Sigmoid colon (tissue), 7 donors: ENCODE measurements around the gene CA9. TPM values are rescaled to one million over a fixed set of nuclear protein-coding genes. Genes with fewer than 3 reads are reported as not detected.
A peak's percentile ranks its signal among the peaks of the same experiment; 100 is the strongest.

ENCODE experiments used
- DNase-seq: peaks from one replicate; pipeline ENCODE4 v3.0.0-alpha.2; 2019
- H3K27ac ChIP-seq, 4 donors: fragments of 200-600 bp; sonication (generic); one replicate each; pipeline ENCODE4 v1.5.1; 2016 to 2019; ENCODE audit warnings: mild to moderate bottlenecking in 1 of 4
- H3K27me3 ChIP-seq, 3 donors: fragments of 200-600 bp; sonication (generic); one replicate each; pipeline ENCODE4 v1.5.1; 2019; ENCODE audit warnings: mild to moderate bottlenecking in 1 of 3
- H3K36me3 ChIP-seq, 4 donors: fragments of 200-600 bp; sonication (generic); one replicate each; pipeline ENCODE4 v1.5.1; 2016 to 2019
- H3K4me1 ChIP-seq, 4 donors: fragments of 200-600 bp; sonication (generic); one replicate each; pipeline ENCODE4 v1.5.1; 2017 to 2019
- H3K4me3 ChIP-seq, 4 donors: fragments of 200-600 bp; sonication (generic); one replicate each; pipeline ENCODE4 v1.5.1; 2017 to 2019; ENCODE audit warnings: mild to moderate bottlenecking in 2 of 4, moderate library complexity in 1 of 4
- H3K9me3 ChIP-seq, 4 donors: fragments of 200-600 bp in 3 of 4; sonication (generic) in 3 of 4; one replicate each; pipeline versions ENCODE4 v1.5.1 to v1.6.1; 2013 to 2019
- CTCF ChIP-seq, 4 experiments: fragments of 450-650 bp in 3 of 4; fragments of 200-600 bp in 1 of 4; IDR thresholded peaks; one replicate each; pipeline ENCODE4 v1.5.1; 2016 to 2019; ENCODE audit warnings: antibody characterized with exemption in 4 of 4, mild to moderate bottlenecking in 3 of 4, moderate library complexity in 2 of 4
- EP300 ChIP-seq, 4 donors: sonication (generic); formaldehyde crosslinking; IDR thresholded peaks; one replicate each; pipeline ENCODE4 v1.6.1; 2017; ENCODE audit warnings: antibody characterized with exemption in 4 of 4
- POLR2A ChIP-seq, 2 donors: fragments of 450-650 bp; IDR thresholded peaks; one replicate each; pipeline ENCODE4 v1.6.1; 2016; ENCODE audit warnings: antibody characterized with exemption in 2 of 2, mild to moderate bottlenecking in 2 of 2, moderate library complexity in 2 of 2
- POLR2AphosphoS5 ChIP-seq, 4 donors: sonication (generic); formaldehyde crosslinking; IDR thresholded peaks; one replicate each; pipeline ENCODE4 v1.6.1; 2017; ENCODE audit warnings: antibody characterized with exemption in 4 of 4
- WGBS, 2 donors: extraction: QIAGEN DNeasy Blood & Tissue Kit; methylation state at CpG; one replicate each; pipeline ENCODE4 v1.1.7; 2013; 5-methylcytosine and 5-hydroxymethylcytosine counted together
- intact Hi-C: fragments of 100-400 bp; cut with DNase I; formaldehyde crosslinking; loops from one replicate; pipeline ENCODE4 v1.15.1; 2023
- polyA plus RNA-seq, 3 donors: library from polyadenylated mRNA; stranded (reverse); fragments of 200-250 nt; gene quantifications; one replicate each; pipeline ENCODE4 v1.2.3, GENCODE V29; 2013
- total RNA-seq, 4 donors: library from RNA; depleted of rRNA; stranded (reverse); fragments of >200 nt; gene quantifications; one replicate each; pipeline ENCODE4 v1.1.0, GENCODE V29; 2016
- donor health status: healthy with polysubstance abuse.
- donor health status: Bipolar disorder and iron deficiency.
- donor health status: healthy.

The CA9 gene
- total RNA-seq: under 1 TPM in 2 of 4 donors, not detected in 2; 0.33 to 0.71 TPM
- 1 to 10 TPM in 1 of 3 donors, not detected in 2; 1.7 TPM for polyA plus RNA-seq

GRCh38 chr9:35673132-35674024, at the start of gene CA9:
Gene CA9, plus strand, starts transcription at chr9:35673928. Its CDS starts 32 bp downstream, at chr9:35673960.
- H3K9me3 ChIP-seq: no peaks in the 10 kb centered on the region
- TF ChIP-seq CTCF (IDR thresholded peaks at IDR 0.05): no peak
- TF ChIP-seq POLR2AphosphoS5 (IDR thresholded peaks at IDR 0.05): peak in 2 of 4 donors; percentile 35 to 38
- DNase-seq: peak; percentile 81
- no peaks in the 10 kb centered on the region for H3K36me3 ChIP-seq
- intact Hi-C loops: no loop called here
- no peak within 1 kb of the TSS for H3K4me3 ChIP-seq
- H3K4me1 ChIP-seq: peaks cover 0 to 28% (median 26%) of the 10 kb centered on the region in 4 donors
- H3K27ac ChIP-seq: peak within 1 kb of the TSS; percentile 12 to 64 (median 54)
- H3K27me3 ChIP-seq: no peaks in the 10 kb centered on the region
- WGBS, 2 donors: 18 to 64% methylated on average over 10 of the region's 10 CpGs

- no peaks in the 10 kb centered on the region for H3K9me3 ChIP-seq
- 69 to 90% methylated on average over 2 of the region's 2 CpGs for WGBS, 2 donors
- DNase-seq: no peak
- H3K36me3 ChIP-seq: no peaks in the 10 kb centered on the region
- H3K27ac ChIP-seq: no peak overlapping the region
- TF ChIP-seq CTCF (IDR thresholded peaks at IDR 0.05): no peak
- no peak for TF ChIP-seq EP300 (IDR thresholded peaks at IDR 0.05)
- no peak for TF ChIP-seq POLR2A (IDR thresholded peaks at IDR 0.05)
- no peak for TF ChIP-seq POLR2AphosphoS5 (IDR thresholded peaks at IDR 0.05)
- H3K4me3 ChIP-seq: no peak overlapping the region
- no peaks in the 10 kb centered on the region for H3K4me1 ChIP-seq
- H3K27me3 ChIP-seq: no peaks in the 10 kb centered on the region
- intact Hi-C loops: no loop called here
Observed at GRCh38 chr9:35627575-35627974, 46.2 kb upstream of the CA9 start.

- no peak for TF ChIP-seq EP300 (IDR thresholded peaks at IDR 0.05)
- TF ChIP-seq CTCF (IDR thresholded peaks at IDR 0.05): no peak
- no peak for TF ChIP-seq POLR2A (IDR thresholded peaks at IDR 0.05)
- no peak for TF ChIP-seq POLR2AphosphoS5 (IDR thresholded peaks at IDR 0.05)
- WGBS, 2 donors: 95 to 97% methylated on average over 6 of the region's 6 CpGs
- Histone ChIP-seq H3K27me3 (no peaks in the 10 kb centered on the region), H3K36me3 (no peaks in the 10 kb centered on the region), H3K4me3 (no peak overlapping the region), H3K9me3 (no peaks in the 10 kb centered on the region), H3K27ac (no peak overlapping the region), H3K4me1 (no peaks in the 10 kb centered on the region)
- intact Hi-C loops: no loop called here
- no peak for DNase-seq
Observed at GRCh38 chr9:35628389-35628991, 45.2 kb upstream of the CA9 start.

GRCh38 chr9:35629597-35629996, 44.1 kb upstream of the CA9 start:
- intact Hi-C loops: no loop called here
- Histone ChIP-seq H3K27ac (no peak overlapping the region), H3K27me3 (no peaks in the 10 kb centered on the region), H3K4me3 (no peak overlapping the region), H3K4me1 (no peaks in the 10 kb centered on the region), H3K36me3 (no peaks in the 10 kb centered on the region), H3K9me3 (no peaks in the 10 kb centered on the region)
- WGBS, 2 donors: 88 to 91% methylated on average over 5 of the region's 5 CpGs
- TF ChIP-seq POLR2AphosphoS5 (IDR thresholded peaks at IDR 0.05): no peak
- no peak for TF ChIP-seq POLR2A (IDR thresholded peaks at IDR 0.05)
- TF ChIP-seq CTCF (IDR thresholded peaks at IDR 0.05): no peak
- TF ChIP-seq EP300 (IDR thresholded peaks at IDR 0.05): no peak
- DNase-seq: no peak
